ENCODE measurements around the gene PLEKHM3. TPM values are rescaled to one million over a fixed set of nuclear protein-coding genes. Genes with fewer than 3 reads are reported as not detected.

Gene PLEKHM3
- total RNA-seq, 1 donor from 2014 or later, result 19.5 TPM

DNA sequence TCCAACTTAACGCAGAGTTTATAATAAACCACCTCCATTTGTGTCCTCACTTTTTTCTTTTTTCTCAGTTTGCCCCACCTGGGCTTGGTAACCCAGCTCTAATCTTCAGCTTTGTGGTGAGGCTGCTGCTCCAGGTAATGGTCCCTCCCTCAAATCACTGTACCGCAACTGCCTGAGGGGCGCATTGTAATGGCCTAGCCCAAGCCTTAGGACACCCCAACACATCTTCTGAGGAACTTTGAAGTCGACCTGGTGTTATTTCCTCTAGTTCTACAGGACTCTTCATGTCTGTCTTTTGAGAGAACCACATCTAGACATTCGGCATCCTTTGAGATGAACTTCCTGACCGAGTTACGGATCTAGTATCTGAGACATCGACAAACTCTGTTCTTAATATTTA lies 99.7 kb downstream of the PLEKHM3 start:
- no peak overlapping the region for H3K4me2 ChIP-seq

DNA sequence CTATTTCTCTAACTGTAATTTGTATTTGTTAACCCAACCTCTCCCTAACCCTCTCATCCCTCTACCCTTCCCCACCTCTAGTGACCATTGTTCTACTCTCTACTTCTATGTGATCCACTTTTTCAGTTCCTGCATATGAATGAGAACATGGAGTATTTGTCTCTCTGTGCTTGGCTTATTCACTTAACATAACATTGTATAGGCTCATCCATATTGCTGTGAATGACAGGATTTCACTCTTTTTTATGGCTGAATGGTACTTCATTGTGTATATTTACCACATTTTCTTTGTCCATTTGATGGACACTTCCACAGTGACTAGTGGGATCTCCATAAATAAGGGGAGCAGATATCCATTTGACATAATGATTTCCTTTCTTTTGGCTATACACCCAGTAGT lies 103.7 kb downstream of the PLEKHM3 start:
- Histone ChIP-seq H3K4me2 (no peak overlapping the region), H2AFZ (replicated peaks) (no peak overlapping the region), H3K4me3 (no peak overlapping the region), H3K9ac (no peak overlapping the region), H3K4me1 (peaks cover 10% of the 10 kb centered on the region), H3K27me3 (no peaks in the 10 kb centered on the region), H3K36me3 (no peaks in the 10 kb centered on the region), H4K20me1 (ENCODE audit: low read depth) (no peaks in the 10 kb centered on the region), H3K79me2 (ENCODE audit: low read depth) (no peaks in the 10 kb centered on the region), H3F3A (ENCODE audit: low read depth) (no peaks in the 10 kb centered on the region), H3K27ac (no peak overlapping the region), H3K9me3 (ENCODE audit: low read depth) (no peaks in the 10 kb centered on the region)
- Mint-ChIP-seq H3K4me1 (no peaks in the 10 kb centered on the region), H3K27ac (no peak overlapping the region), H3K4me3 (no peak overlapping the region), H3K36me3 (peaks cover 2% of the 10 kb centered on the region), H3K9me3 (no peaks in the 10 kb centered on the region), H3K27me3 (ENCODE audit: insufficient read depth, low read depth) (no peaks in the 10 kb centered on the region)
- no peak for DNase-seq (ENCODE audit: low spot score)
- TF ChIP-seq EZH2phosphoT487 (IDR thresholded peaks at IDR 0.05) (no peak), EZH2 (IDR thresholded peaks at IDR 0.05) (no peak)
- TF ChIP-seq, protein P1, sequence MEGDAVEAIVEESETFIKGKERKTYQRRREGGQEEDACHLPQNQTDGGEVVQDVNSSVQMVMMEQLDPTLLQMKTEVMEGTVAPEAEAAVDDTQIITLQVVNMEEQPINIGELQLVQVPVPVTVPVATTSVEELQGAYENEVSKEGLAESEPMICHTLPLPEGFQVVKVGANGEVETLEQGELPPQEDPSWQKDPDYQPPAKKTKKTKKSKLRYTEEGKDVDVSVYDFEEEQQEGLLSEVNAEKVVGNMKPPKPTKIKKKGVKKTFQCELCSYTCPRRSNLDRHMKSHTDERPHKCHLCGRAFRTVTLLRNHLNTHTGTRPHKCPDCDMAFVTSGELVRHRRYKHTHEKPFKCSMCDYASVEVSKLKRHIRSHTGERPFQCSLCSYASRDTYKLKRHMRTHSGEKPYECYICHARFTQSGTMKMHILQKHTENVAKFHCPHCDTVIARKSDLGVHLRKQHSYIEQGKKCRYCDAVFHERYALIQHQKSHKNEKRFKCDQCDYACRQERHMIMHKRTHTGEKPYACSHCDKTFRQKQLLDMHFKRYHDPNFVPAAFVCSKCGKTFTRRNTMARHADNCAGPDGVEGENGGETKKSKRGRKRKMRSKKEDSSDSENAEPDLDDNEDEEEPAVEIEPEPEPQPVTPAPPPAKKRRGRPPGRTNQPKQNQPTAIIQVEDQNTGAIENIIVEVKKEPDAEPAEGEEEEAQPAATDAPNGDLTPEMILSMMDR (IDR thresholded peaks at IDR 0.05), result no peak

More for the DNA sequence above, 99.7 kb downstream of the PLEKHM3 start:
- no peak for DNase-seq (ENCODE audit: low spot score)
- H3K27me3 Mint-ChIP-seq (ENCODE audit: insufficient read depth, low read depth), result no peaks in the 10 kb centered on the region
- peaks cover 2% of the 10 kb centered on the region for H3K36me3 Mint-ChIP-seq
- no peak overlapping the region for H3K27ac Mint-ChIP-seq
- no peak for TF ChIP-seq EZH2 (IDR thresholded peaks at IDR 0.05)
- TF ChIP-seq, protein P1 (IDR thresholded peaks at IDR 0.05), result no peak
- no peak for TF ChIP-seq EZH2phosphoT487 (IDR thresholded peaks at IDR 0.05)
- H3K36me3 ChIP-seq, result no peaks in the 10 kb centered on the region
- H3F3A ChIP-seq (ENCODE audit: low read depth), result peaks cover 6% of the 10 kb centered on the region
- H2AFZ ChIP-seq (replicated peaks), result no peak overlapping the region
- no peaks in the 10 kb centered on the region for H3K9me3 ChIP-seq (ENCODE audit: low read depth)
- H3K4me1 Mint-ChIP-seq, result no peaks in the 10 kb centered on the region
- H3K9ac ChIP-seq, result no peak overlapping the region
- H3K27ac ChIP-seq, result no peak overlapping the region
- no peaks in the 10 kb centered on the region for H3K9me3 Mint-ChIP-seq
- H3K27me3 ChIP-seq, result no peaks in the 10 kb centered on the region
- peaks cover 13% of the 10 kb centered on the region for H3K4me1 ChIP-seq
- no peaks in the 10 kb centered on the region for H3K79me2 ChIP-seq (ENCODE audit: low read depth)
- no peak overlapping the region for H3K4me3 ChIP-seq
- no peaks in the 10 kb centered on the region for H4K20me1 ChIP-seq (ENCODE audit: low read depth)
- no peak overlapping the region for H3K4me3 Mint-ChIP-seq

DNA sequence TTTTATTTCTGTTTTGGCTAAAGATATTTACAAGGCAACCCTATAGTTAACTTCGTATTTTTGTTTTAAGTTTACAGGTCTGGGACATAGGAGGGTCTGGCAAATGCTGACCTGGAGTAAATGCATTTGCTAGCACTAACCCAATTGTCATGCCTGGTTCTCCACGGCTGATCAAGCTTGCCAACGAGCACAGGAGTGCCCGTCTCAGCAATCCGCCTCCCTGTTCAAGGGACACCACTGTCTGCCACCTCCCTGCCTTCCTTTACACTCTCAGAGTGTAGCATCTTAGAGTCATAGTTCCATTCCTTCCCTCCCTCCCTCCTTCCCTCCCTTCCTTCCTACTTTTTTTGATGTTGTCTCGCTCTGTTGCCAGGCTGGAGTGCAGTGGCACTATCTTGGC lies 104.6 kb downstream of the PLEKHM3 start:
- TF ChIP-seq, protein P1 (IDR thresholded peaks at IDR 0.05), result no peak
- TF ChIP-seq EZH2phosphoT487 (IDR thresholded peaks at IDR 0.05) (no peak), EZH2 (IDR thresholded peaks at IDR 0.05) (no peak)
- Mint-ChIP-seq H3K9me3 (no peaks in the 10 kb centered on the region), H3K27me3 (ENCODE audit: insufficient read depth, low read depth) (no peaks in the 10 kb centered on the region), H3K27ac (no peak overlapping the region), H3K4me1 (no peaks in the 10 kb centered on the region), H3K4me3 (no peak overlapping the region), H3K36me3 (peaks cover 2% of the 10 kb centered on the region)
- Histone ChIP-seq H3K4me1 (peaks cover 8% of the 10 kb centered on the region), H3K27me3 (no peaks in the 10 kb centered on the region), H3K9ac (no peak overlapping the region), H2AFZ (replicated peaks) (no peak overlapping the region), H3K36me3 (no peaks in the 10 kb centered on the region), H3F3A (ENCODE audit: low read depth) (no peaks in the 10 kb centered on the region), H3K27ac (no peak overlapping the region), H3K4me2 (no peak overlapping the region), H3K79me2 (ENCODE audit: low read depth) (no peaks in the 10 kb centered on the region), H3K9me3 (ENCODE audit: low read depth) (no peaks in the 10 kb centered on the region), H4K20me1 (ENCODE audit: low read depth) (no peaks in the 10 kb centered on the region), H3K4me3 (no peak overlapping the region)
- no peak for DNase-seq (ENCODE audit: low spot score)
